Mucosa of stomach (tissue), 1 donor: Measurements from ENCODE around the gene SLC25A40.

Source experiments
- H3K27me3 ChIP-seq: one replicate; pipeline ENCODE4 v1.7.0; 2013; ENCODE audit warnings: mild to moderate bottlenecking, low read length; ENCODE audit not compliant: control insufficient read depth, insufficient read depth
- H3K36me3 ChIP-seq: one replicate; pipeline ENCODE4 v1.7.0; 2013; ENCODE audit warnings: low read length; ENCODE audit not compliant: control insufficient read depth, insufficient read depth
- H3K4me1 ChIP-seq: one replicate; pipeline ENCODE4 v1.7.0; 2013; ENCODE audit warnings: mild to moderate bottlenecking, low read length; ENCODE audit not compliant: control insufficient read depth, insufficient read depth
- H3K4me3 ChIP-seq: one replicate; pipeline ENCODE4 v1.7.0; 2013; ENCODE audit warnings: low read length
- H3K9ac ChIP-seq: one replicate; pipeline ENCODE4 v1.7.0; 2013; ENCODE audit warnings: mild to moderate bottlenecking, low read length, moderate library complexity
- H3K9me3 ChIP-seq: one replicate; pipeline ENCODE4 v1.7.0; 2013; ENCODE audit warnings: mild to moderate bottlenecking, low read length, moderate library complexity; ENCODE audit not compliant: control insufficient read depth
- donor health status: Pancreatic carcinoma.

The SLC25A40 gene

GRCh38 chr7:87816389-87816788 is 59.8 kb downstream of the SLC25A40 start:
- H3K9ac ChIP-seq = no peak overlapping the region
- peaks cover 2% of the 10 kb centered on the region for H3K27me3 ChIP-seq
- no peak overlapping the region for H3K4me3 ChIP-seq
- H3K9me3 ChIP-seq = no peaks in the 10 kb centered on the region
- H3K36me3 ChIP-seq = no peaks in the 10 kb centered on the region
- H3K4me1 ChIP-seq = no peaks in the 10 kb centered on the region

- Histone ChIP-seq H3K27me3 (no peaks in the 10 kb centered on the region), H3K4me1 (no peaks in the 10 kb centered on the region), H3K4me3 (no peak overlapping the region), H3K36me3 (no peaks in the 10 kb centered on the region), H3K9ac (no peak overlapping the region), H3K9me3 (no peaks in the 10 kb centered on the region)
These were observed 65.4 kb downstream of the SLC25A40 start for GRCh38 chr7:87810726-87811125.

- H3K9me3 ChIP-seq = no peaks in the 10 kb centered on the region
- no peak overlapping the region for H3K4me3 ChIP-seq
- H3K4me1 ChIP-seq = no peaks in the 10 kb centered on the region
- H3K9ac ChIP-seq = no peak overlapping the region
- no peaks in the 10 kb centered on the region for H3K27me3 ChIP-seq
- no peaks in the 10 kb centered on the region for H3K36me3 ChIP-seq
These were observed 66.0 kb downstream of the SLC25A40 start for GRCh38 chr7:87810130-87810529.

- Histone ChIP-seq H3K4me3 (no peak overlapping the region), H3K4me1 (no peaks in the 10 kb centered on the region), H3K9ac (no peak overlapping the region), H3K36me3 (no peaks in the 10 kb centered on the region), H3K9me3 (no peaks in the 10 kb centered on the region), H3K27me3 (no peaks in the 10 kb centered on the region)
These were observed 70.0 kb downstream of the SLC25A40 start for GRCh38 chr7:87806150-87806549.

DNA sequence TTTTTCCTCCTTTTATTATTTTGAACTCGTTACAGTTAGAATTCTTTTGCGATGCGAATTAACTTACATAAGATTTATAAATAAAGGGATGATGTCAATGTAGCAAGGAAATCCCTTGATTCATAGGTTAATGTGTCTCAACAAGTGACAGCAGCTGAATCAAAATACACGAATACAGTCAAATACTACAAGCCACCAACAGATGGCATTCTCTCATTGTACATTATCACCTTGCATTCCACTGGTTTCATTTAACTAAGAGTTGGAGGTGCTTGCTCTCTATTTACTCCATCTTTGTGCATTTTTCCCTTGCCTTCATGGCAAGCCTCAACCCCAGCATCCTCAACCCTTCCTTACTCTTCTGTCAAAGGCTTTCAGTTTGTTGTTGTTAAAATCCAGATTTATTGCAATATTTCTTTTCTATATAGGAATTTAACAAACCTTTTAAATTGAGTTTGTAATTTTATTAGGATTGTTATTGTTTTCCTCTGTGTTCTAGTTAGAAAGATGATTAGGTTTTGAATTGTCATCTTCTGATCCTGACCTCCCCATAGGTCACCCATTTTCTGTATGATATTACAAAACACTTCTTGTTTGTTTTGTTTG is 78.3 kb downstream of the SLC25A40 start:
- H3K4me3 ChIP-seq = no peak overlapping the region
- H3K9me3 ChIP-seq = no peaks in the 10 kb centered on the region
- H3K36me3 ChIP-seq = no peaks in the 10 kb centered on the region
- no peak overlapping the region for H3K9ac ChIP-seq
- H3K27me3 ChIP-seq = no peaks in the 10 kb centered on the region
- H3K4me1 ChIP-seq = no peaks in the 10 kb centered on the region

DNA sequence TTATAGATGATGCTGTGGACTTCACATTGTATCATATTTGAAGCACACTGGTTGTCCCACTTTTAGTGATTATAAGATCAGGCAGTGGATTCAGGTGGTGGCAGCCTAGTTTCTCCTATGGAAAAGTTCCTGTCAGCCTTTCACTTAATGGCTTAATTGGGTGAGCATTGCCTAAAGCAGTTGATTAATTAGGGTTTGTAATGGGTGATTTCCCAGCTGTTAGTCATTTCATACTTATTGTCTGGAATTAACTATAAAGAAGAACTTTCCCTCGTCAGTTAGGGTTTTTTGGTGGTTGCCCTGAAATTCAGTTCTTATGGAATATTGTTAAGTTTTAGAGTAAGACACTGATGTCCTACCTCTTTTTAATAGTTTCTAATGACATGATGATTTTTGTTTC is 78.8 kb downstream of the SLC25A40 start:
- H3K9me3 ChIP-seq = no peaks in the 10 kb centered on the region
- no peaks in the 10 kb centered on the region for H3K36me3 ChIP-seq
- no peak overlapping the region for H3K4me3 ChIP-seq
- H3K4me1 ChIP-seq = no peaks in the 10 kb centered on the region
- H3K27me3 ChIP-seq = no peaks in the 10 kb centered on the region
- no peak overlapping the region for H3K9ac ChIP-seq

DNA sequence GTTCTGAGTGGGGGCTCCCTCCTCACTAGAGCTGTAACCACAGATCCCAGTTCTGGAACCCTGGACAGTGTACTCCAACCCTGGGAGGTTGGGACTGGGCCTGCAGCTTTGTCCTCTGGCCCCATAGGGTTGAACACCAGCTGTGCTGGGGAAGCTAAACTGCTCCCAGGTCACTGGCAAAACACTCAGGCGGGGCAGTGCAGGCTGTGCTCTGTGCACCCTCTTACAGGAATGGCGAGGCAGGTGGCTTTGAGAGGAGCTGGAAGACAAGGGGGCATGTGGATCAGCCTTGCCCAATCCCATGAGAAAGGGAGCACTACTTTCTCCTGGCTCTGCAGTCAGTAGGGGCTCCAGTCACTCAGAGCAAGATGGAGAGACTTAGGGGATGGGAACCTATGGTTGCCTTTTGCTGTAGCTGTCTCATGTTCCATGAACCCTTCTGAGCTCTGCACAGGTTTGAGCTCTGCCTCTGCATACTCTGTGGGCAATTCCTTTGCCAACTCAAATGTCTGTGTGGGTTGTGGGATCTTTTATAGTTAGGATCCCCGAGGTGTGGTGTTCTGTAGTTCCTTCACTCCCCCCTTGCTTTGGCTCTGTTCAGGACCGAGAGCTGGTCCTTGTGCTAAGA is 90.7 kb downstream of the SLC25A40 start:
- H3K9me3 ChIP-seq = no peaks in the 10 kb centered on the region
- H3K9ac ChIP-seq = no peak overlapping the region
- no peaks in the 10 kb centered on the region for H3K4me1 ChIP-seq
- H3K36me3 ChIP-seq = no peaks in the 10 kb centered on the region
- H3K27me3 ChIP-seq = no peaks in the 10 kb centered on the region
- H3K4me3 ChIP-seq = no peak overlapping the region

GRCh38 chr7:87784424-87784823 is 91.7 kb downstream of the SLC25A40 start:
- Histone ChIP-seq H3K4me1 (no peaks in the 10 kb centered on the region), H3K27me3 (no peaks in the 10 kb centered on the region), H3K9ac (no peak overlapping the region), H3K36me3 (no peaks in the 10 kb centered on the region), H3K4me3 (no peak overlapping the region), H3K9me3 (no peaks in the 10 kb centered on the region)
